Measurements from ENCODE around the gene MINK1. TPM values are rescaled to one million over a fixed set of nuclear protein-coding genes. Genes with fewer than 3 reads are reported as not detected.

Gene MINK1
- total RNA-seq, 1 donor from 2014 or later = 63.2 TPM

DNA sequence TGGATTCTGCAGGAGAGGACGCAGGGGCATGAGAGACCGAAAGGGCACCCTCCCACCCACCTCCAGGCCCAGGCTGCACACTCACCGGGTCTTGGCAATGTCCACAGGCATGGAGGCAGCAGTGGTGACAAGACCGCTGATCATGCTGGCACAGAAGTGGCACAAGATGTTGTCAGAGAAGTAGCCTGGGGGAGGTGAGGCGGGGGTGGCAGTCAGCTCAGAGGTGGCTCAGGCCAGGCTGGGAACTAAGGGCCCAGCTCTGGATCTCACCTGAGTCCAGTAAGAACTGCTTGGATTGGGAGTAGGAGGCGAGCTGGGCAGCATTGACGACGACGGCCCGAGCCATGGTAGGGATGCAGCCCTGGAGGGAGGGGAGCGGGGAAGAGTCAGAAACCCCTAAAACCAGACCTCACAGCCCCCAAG lies 104.9 kb downstream of the MINK1 start:
- Histone ChIP-seq H3K36me3 (ENCODE audit: insufficient read depth, low read length) (peaks cover 8% of the 10 kb centered on the region), H2AFZ (ENCODE audit: low read depth, low read length) (no peak overlapping the region), H3K79me2 (ENCODE audit: insufficient read depth, low read length) (peaks cover 47% of the 10 kb centered on the region), H3K4me3 (ENCODE audit: insufficient read depth, low read depth, low read length) (no peak overlapping the region), H4K20me1 (ENCODE audit: insufficient read depth, low read length) (peaks cover 22% of the 10 kb centered on the region), H3K4me2 (ENCODE audit: low read length) (peak overlapping the region; percentile 97), H3K9ac (ENCODE audit: low read length) (peak overlapping the region; percentile 97), H3K27ac (ENCODE audit: low read depth, low read length) (no peak overlapping the region), H3K27me3 (ENCODE audit: insufficient read depth, low read length) (no peaks in the 10 kb centered on the region), H3K9me3 (ENCODE audit: insufficient read depth, low read depth, low read length) (no peaks in the 10 kb centered on the region), H3K4me1 (ENCODE audit: insufficient read depth, low read length) (peaks cover 27% of the 10 kb centered on the region)
- no peak for TF ChIP-seq EZH2 (IDR thresholded peaks at IDR 0.05; ENCODE audit: insufficient read depth, low read length)
- TF ChIP-seq, protein P1, sequence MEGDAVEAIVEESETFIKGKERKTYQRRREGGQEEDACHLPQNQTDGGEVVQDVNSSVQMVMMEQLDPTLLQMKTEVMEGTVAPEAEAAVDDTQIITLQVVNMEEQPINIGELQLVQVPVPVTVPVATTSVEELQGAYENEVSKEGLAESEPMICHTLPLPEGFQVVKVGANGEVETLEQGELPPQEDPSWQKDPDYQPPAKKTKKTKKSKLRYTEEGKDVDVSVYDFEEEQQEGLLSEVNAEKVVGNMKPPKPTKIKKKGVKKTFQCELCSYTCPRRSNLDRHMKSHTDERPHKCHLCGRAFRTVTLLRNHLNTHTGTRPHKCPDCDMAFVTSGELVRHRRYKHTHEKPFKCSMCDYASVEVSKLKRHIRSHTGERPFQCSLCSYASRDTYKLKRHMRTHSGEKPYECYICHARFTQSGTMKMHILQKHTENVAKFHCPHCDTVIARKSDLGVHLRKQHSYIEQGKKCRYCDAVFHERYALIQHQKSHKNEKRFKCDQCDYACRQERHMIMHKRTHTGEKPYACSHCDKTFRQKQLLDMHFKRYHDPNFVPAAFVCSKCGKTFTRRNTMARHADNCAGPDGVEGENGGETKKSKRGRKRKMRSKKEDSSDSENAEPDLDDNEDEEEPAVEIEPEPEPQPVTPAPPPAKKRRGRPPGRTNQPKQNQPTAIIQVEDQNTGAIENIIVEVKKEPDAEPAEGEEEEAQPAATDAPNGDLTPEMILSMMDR (IDR thresholded peaks at IDR 0.05; ENCODE audit: insufficient read depth, low read depth, low read length) = no peak
- FAIRE-seq = no peak
- Mint-ChIP-seq H3K4me3 (ENCODE audit: unreplicated experiment) (peak overlapping the region; percentile 95), H3K4me1 (ENCODE audit: low read depth, unreplicated experiment) (peaks cover 31% of the 10 kb centered on the region), H3K36me3 (ENCODE audit: low read depth, unreplicated experiment) (peaks cover 14% of the 10 kb centered on the region), H3K27me3 (ENCODE audit: low read depth, unreplicated experiment) (no peaks in the 10 kb centered on the region), H3K9me3 (ENCODE audit: unreplicated experiment) (peaks cover 2% of the 10 kb centered on the region), H3K27ac (ENCODE audit: unreplicated experiment) (no peak overlapping the region)
- no peak for DNase-seq (ENCODE audit: low read depth)

DNA sequence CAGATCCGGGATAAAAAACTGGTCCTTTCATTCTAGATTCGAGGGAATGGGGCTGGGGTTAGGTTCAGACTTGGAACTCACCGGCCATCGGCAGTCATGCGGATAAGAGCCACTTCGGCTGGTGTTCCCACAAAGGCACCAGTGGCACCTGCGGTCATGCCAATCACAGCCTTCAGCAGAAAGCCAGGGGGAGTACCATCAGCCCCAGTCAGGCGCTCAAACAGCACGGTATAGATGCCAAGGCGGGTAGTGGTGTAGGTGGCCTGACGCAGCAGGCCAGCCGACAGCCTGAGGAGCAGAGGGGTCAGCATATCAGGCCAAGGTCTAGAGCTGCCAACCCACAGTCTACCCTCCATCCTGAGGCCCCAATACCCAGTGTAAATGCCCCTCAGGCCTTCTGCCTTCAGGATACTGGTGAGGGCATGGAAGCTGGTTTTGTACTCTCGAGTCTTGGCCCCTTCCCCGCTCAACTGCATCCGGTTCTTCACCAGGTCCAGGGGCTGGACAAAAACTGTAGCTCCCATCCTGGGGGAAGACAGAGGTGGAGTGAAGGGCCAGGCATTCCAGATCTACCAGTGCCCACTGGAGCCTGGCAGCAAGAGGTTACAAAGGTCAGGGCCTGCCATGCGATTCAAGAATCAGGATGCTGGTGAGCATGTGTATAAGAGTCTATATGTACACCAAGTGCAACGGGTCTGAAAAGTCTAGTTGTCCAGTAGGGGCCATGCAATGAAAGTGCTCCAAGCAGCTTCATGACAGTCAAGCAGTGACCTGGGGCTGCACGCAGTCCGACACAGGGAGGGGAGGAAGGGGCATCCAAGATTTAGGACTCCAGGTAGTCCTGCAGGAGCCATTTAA lies 105.8 kb downstream of the MINK1 start:
- H3K27me3 ChIP-seq (ENCODE audit: insufficient read depth, low read length) = no peaks in the 10 kb centered on the region
- peak overlapping the region; percentile 95 for H3K4me3 Mint-ChIP-seq (ENCODE audit: unreplicated experiment)
- DNase-seq (ENCODE audit: low read depth) = no peak
- no peak for FAIRE-seq
- peak overlapping the region; percentile 85 for H3K4me3 ChIP-seq (ENCODE audit: insufficient read depth, low read depth, low read length)
- H3K9ac ChIP-seq (ENCODE audit: low read length) = peak overlapping the region; percentile 97
- H3K9me3 Mint-ChIP-seq (ENCODE audit: unreplicated experiment) = peaks cover 2% of the 10 kb centered on the region
- no peak for TF ChIP-seq EZH2 (IDR thresholded peaks at IDR 0.05; ENCODE audit: insufficient read depth, low read length)
- TF ChIP-seq, protein P1 (IDR thresholded peaks at IDR 0.05; ENCODE audit: insufficient read depth, low read depth, low read length) = no peak
- no peaks in the 10 kb centered on the region for H3K27me3 Mint-ChIP-seq (ENCODE audit: low read depth, unreplicated experiment)
- H3K36me3 Mint-ChIP-seq (ENCODE audit: low read depth, unreplicated experiment) = peaks cover 10% of the 10 kb centered on the region
- peak overlapping the region; percentile 96 for H3K27ac ChIP-seq (ENCODE audit: low read depth, low read length)
- H3K36me3 ChIP-seq (ENCODE audit: insufficient read depth, low read length) = peaks cover 14% of the 10 kb centered on the region
- no peaks in the 10 kb centered on the region for H3K9me3 ChIP-seq (ENCODE audit: insufficient read depth, low read depth, low read length)
- H3K4me1 Mint-ChIP-seq (ENCODE audit: low read depth, unreplicated experiment) = peaks cover 28% of the 10 kb centered on the region
- peak overlapping the region; percentile 97 for H3K4me2 ChIP-seq (ENCODE audit: low read length)
- peak overlapping the region; percentile 88 for H3K27ac Mint-ChIP-seq (ENCODE audit: unreplicated experiment)
- peaks cover 27% of the 10 kb centered on the region for H4K20me1 ChIP-seq (ENCODE audit: insufficient read depth, low read length)
- peaks cover 56% of the 10 kb centered on the region for H3K79me2 ChIP-seq (ENCODE audit: insufficient read depth, low read length)
- peaks cover 26% of the 10 kb centered on the region for H3K4me1 ChIP-seq (ENCODE audit: insufficient read depth, low read length)
- H2AFZ ChIP-seq (ENCODE audit: low read depth, low read length) = no peak overlapping the region

DNA sequence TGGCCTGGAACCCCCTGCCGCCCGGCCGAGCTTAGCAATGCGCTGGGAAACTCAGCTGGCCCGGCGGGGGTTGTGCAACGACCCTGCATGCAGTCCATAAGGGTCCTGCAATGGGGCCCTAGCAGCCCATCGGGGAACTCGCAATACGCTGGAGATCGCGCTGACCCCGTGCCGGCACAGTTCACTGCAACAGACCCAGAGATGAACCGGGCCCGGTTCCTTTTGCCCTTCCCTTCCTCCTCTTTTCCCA lies 106.3 kb downstream of the MINK1 start:
- Mint-ChIP-seq H3K27ac (ENCODE audit: unreplicated experiment) (peak overlapping the region; percentile 88), H3K4me1 (ENCODE audit: low read depth, unreplicated experiment) (peaks cover 26% of the 10 kb centered on the region), H3K27me3 (ENCODE audit: low read depth, unreplicated experiment) (no peaks in the 10 kb centered on the region), H3K9me3 (ENCODE audit: unreplicated experiment) (peaks cover 2% of the 10 kb centered on the region), H3K4me3 (ENCODE audit: unreplicated experiment) (peak overlapping the region; percentile 95), H3K36me3 (ENCODE audit: low read depth, unreplicated experiment) (peaks cover 10% of the 10 kb centered on the region)
- FAIRE-seq = no peak
- peak overlapping the region; percentile 68 for H2AFZ ChIP-seq (ENCODE audit: low read depth, low read length)
- H3K27me3 ChIP-seq (ENCODE audit: insufficient read depth, low read length) = no peaks in the 10 kb centered on the region
- H4K20me1 ChIP-seq (ENCODE audit: insufficient read depth, low read length) = peaks cover 32% of the 10 kb centered on the region
- DNase-seq (ENCODE audit: low read depth) = no peak
- H3K4me2 ChIP-seq (ENCODE audit: low read length) = peak overlapping the region; percentile 97
- peaks cover 20% of the 10 kb centered on the region for H3K36me3 ChIP-seq (ENCODE audit: insufficient read depth, low read length)
- TF ChIP-seq EZH2 (IDR thresholded peaks at IDR 0.05; ENCODE audit: insufficient read depth, low read length) = no peak
- TF ChIP-seq, protein P1 (IDR thresholded peaks at IDR 0.05; ENCODE audit: insufficient read depth, low read depth, low read length) = no peak
- peak overlapping the region; percentile 85 for H3K4me3 ChIP-seq (ENCODE audit: insufficient read depth, low read depth, low read length)
- peaks cover 61% of the 10 kb centered on the region for H3K79me2 ChIP-seq (ENCODE audit: insufficient read depth, low read length)
- peak overlapping the region; percentile 97 for H3K9ac ChIP-seq (ENCODE audit: low read length)
- H3K9me3 ChIP-seq (ENCODE audit: insufficient read depth, low read depth, low read length) = no peaks in the 10 kb centered on the region
- H3K4me1 ChIP-seq (ENCODE audit: insufficient read depth, low read length) = peaks cover 23% of the 10 kb centered on the region
- peak overlapping the region; percentile 96 for H3K27ac ChIP-seq (ENCODE audit: low read depth, low read length)
